GM19025 (cell line): ENCODE data around the gene UBASH3A.

Experiments used
- ATAC-seq: cut with Tn5 transposase; IDR thresholded peaks from one replicate; pipeline ENCODE4 v1.9.1; 2021; ENCODE audit warnings: mild to moderate bottlenecking, low read depth, moderate library complexity; ENCODE audit not compliant: unreplicated experiment

The UBASH3A gene

GRCh38 chr21:42443876-42444744 lies 40.4 kb downstream of the UBASH3A start:
- ATAC-seq: no peak

GRCh38 chr21:42444745-42445059 lies 41.0 kb downstream of the UBASH3A start:
- ATAC-seq: no peak

GRCh38 chr21:42445311-42445710 lies 41.6 kb downstream of the UBASH3A start:
- no peak for ATAC-seq

DNA sequence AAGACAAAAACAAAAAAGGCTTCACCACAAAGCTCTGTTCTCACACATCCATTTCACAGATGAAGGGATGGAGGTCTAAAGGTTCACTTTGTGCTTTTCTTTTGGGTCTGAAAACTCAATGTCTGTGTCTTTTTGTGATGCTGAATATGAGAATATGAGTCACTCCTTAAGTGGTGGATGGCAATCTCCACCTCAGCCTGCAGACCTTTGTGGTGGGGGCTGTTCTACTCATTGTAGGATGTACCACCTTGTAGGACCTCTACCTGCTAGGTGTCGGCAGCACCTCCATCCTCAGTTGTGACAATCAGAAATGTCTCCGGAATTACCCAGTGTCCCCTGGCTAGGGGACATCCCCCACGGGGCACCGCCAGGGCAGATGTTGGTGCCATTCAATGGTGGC lies 42.8 kb downstream of the UBASH3A start:
- no peak for ATAC-seq

- ATAC-seq: no peak
These were observed 43.5 kb downstream of the UBASH3A start for GRCh38 chr21:42447182-42447581.

GRCh38 chr21:42447732-42448131 lies 44.0 kb downstream of the UBASH3A start:
- ATAC-seq: no peak

GRCh38 chr21:42448686-42449085 lies 45.0 kb downstream of the UBASH3A start:
- ATAC-seq: no peak

DNA sequence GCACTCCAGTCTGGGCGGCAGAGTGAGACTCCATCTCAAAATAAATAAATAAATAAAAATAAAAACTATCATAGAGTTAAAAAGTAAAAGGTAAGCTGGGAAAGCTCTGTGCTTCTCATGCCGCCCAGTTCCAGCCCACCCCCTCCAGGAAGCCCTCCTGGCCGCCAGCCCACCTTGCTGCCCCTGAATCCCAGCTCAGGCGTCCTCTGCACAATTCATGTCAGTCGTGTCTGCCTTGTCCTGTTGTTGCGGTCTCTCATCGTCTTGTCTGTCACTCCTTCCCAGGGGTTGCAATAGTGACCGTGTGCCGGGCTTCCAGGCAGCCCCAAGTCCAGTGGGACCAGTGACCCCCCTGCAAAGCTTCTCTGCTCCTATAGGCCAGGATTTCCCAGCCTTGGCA lies 48.2 kb downstream of the UBASH3A start:
- no peak for ATAC-seq

- ATAC-seq: no peak
These were observed 48.9 kb downstream of the UBASH3A start for GRCh38 chr21:42452401-42453223.

- ATAC-seq: no peak
These were observed 49.7 kb downstream of the UBASH3A start for GRCh38 chr21:42453224-42453985.

DNA sequence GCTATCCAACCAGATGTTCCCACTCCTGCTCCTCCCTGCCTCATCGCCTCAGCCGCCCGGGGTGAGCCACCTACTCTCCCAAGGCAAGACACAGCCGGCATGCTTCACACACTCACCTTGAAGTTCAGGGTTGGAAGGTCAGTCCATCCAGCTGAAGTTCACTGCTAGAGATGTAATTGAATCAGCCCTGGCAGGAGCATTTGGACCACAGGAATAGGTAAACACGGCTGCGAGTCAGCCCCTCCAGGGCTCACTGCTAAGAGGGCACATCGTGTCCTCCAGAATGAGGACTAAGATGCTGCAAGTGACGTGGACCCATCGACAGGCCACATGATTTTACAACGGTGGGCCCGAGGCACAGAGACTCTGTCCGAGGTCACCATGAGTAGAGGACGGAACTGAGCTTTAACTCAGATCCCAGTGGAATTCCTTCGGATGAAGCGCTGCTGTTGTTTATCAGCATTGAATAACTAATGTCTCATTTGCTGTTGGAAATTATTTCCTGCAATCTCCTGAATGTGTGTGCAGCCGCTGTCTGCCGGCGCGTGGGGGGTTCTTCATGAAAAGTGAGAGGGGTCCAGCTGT lies 50.4 kb downstream of the UBASH3A start:
- no peak for ATAC-seq

- ATAC-seq: no peak
These were observed 51.1 kb downstream of the UBASH3A start for GRCh38 chr21:42454786-42455185.

GRCh38 chr21:42455196-42455595 lies 51.5 kb downstream of the UBASH3A start:
- no peak for ATAC-seq

DNA sequence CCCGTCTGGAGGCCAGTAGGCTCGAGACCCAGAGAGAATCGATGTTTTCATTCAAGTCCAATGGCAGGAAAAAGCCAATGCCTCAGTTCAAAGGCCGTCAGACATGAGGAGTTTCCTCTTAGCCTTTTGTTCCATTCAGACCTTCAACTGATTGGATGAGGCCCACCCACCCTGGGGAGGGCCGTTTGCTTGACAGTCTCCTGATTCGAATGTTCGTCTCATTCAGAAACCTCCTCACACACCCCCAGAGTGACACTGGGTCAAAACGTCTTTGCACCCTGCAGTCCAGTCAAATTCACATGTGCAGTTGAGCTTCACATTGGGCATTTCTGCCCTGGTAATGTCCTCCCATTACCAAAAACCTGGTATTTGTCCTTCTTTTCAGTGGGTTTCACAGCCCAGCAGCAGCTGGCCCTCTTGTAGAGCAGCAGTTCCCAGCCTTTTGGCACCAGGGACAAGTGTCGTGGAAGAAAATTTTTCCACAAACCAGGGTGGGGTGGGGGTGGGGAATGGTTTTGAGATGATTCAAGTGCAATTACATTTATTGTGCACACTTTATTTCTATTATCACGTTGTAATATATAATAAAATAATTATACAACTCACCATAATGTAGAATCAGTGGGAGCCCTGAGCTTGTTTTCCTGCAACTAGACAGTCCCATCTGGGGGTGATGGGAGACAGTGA lies 52.2 kb downstream of the UBASH3A start:
- no peak for ATAC-seq

- ATAC-seq: no peak
These were observed 52.8 kb downstream of the UBASH3A start for GRCh38 chr21:42456457-42456856.

GRCh38 chr21:42459082-42459460 lies 55.4 kb downstream of the UBASH3A start:
- ATAC-seq: no peak

DNA sequence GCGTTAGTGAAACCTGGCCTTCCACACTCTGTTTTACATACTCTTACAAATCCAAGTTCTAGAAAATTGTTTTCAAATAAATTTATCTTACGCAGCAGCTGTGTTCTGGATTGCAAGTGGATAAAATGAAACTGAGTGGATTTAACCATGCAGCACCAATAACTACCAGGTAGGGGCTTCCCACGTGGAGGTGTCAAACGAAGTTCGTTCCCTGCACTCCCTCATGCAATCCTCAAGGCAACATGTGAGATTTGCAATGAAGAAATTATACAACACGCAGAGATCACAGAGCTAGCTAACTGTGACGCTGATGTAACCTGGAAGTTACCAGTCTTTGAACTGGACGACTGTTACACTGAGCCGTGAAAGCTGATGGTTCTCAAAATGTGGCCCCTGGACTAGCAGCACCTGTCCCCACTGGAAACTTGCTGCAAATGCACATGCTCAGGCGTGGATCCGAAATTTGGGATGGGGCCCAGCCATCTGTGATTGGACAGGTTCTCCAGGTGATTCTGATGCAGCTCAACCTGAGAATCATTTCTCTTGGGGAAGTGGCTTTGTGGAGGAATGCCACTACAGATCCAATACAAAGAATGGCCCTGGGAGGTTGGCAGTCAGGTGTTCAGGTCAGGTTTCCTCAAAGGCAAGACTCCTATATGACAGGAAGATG lies 56.0 kb downstream of the UBASH3A start:
- ATAC-seq: no peak

DNA sequence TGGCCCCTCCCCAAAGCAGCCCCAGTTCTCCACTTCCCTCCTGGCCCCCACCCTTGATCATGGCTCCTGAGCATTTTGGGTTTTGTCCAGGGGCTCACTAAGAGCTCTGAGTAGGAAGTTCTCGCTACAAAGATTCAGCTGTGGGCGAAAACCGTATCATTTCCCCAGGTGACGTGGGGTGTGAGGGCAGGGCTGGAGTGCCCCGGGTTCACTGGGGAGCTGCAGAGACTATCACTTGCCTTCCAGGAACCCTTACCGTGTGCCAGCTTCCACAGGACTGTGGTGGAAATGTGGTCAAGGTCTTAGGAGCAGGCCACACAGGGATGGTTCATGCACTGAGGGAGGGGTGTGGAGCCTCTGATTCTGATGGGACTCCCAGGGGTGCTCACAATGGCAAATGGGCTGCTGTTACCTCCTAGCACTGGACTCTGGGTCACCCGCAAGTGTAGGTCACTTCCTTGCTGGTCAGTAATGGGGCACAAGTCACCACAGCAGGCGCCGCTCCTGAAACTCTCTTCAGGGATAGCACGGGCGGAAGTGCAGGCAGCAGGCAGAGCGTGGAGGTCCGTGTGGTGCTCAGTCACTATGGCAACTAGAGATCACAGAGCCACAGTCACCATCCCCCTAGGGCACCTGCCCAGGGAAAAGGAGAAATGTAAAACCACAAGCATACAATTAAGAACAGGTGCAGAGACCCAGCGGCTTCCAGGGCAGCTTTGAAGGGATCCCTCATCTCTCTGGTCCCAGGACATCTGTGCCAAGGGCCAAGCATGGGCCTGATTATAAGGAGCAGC lies 56.9 kb downstream of the UBASH3A start:
- no peak for ATAC-seq

- ATAC-seq: no peak
These were observed 57.5 kb downstream of the UBASH3A start for GRCh38 chr21:42461185-42461520.
